GM12878 (cell line): Measurements from ENCODE around the gene CFAP97.

Experiments used
- ATF7 ChIP-seq: fragments of 450-650 bp; IDR thresholded peaks from 2 replicates; pipeline ENCODE4 v1.6.1; 2016; ENCODE audit warnings: low read depth, mild to moderate bottlenecking
- CBX5 ChIP-seq: sonication (generic); IDR thresholded peaks from 2 replicates; pipeline ENCODE4 v1.6.1; 2016; ENCODE audit warnings: low read depth, moderate library complexity, mild to moderate bottlenecking, inconsistent platforms
- CTCF ChIP-seq, 3 experiments: IDR thresholded peaks in 2 of 3; conservative IDR thresholded peaks in 1 of 3; 2 replicates each; pipeline ENCODE4 v1.5.1; 2011; ENCODE audit warnings: low read depth in 3 of 3, low read length in 3 of 3, mild to moderate bottlenecking in 3 of 3, control low read depth in 2 of 3, moderate library complexity in 2 of 3, inconsistent platforms in 1 of 3, mixed read lengths in 1 of 3; ENCODE audit not compliant: control insufficient read depth in 2 of 3, insufficient read depth in 1 of 3; ENCODE audit errors: extremely low read depth in 1 of 3
- ETV6 ChIP-seq, 2 experiments: fragments of 450-650 bp in 1 of 2; IDR thresholded peaks in 1 of 2; conservative IDR thresholded peaks in 1 of 2; 2 replicates each; pipeline ENCODE4 v1.6.1; 2014; ENCODE audit warnings: antibody characterized with exemption in 1 of 2, borderline replicate concordance in 1 of 2, low read depth in 1 of 2, mild to moderate bottlenecking in 1 of 2, moderate library complexity in 1 of 2
- FOXM1 ChIP-seq: IDR thresholded peaks from 2 replicates; pipeline ENCODE4 v1.6.1; 2012; ENCODE audit warnings: low read depth, mild to moderate bottlenecking, inconsistent platforms, low read length, moderate library complexity
- GABPA ChIP-seq: IDR thresholded peaks from 2 replicates; pipeline ENCODE4 v1.6.1; 2014; ENCODE audit warnings: antibody characterized with exemption, low read depth, mild to moderate bottlenecking, inconsistent platforms
- IKZF2 ChIP-seq, 2 experiments: fragments of 450-650 bp; IDR thresholded peaks; 2 replicates each; pipeline ENCODE4 v1.6.1; 2017; ENCODE audit warnings: mild to moderate bottlenecking in 2 of 2, moderate library complexity in 2 of 2
- KLF5 ChIP-seq: fragments of 450-650 bp; IDR thresholded peaks from 2 replicates; pipeline ENCODE4 v1.6.1; 2014; ENCODE audit warnings: mild to moderate bottlenecking; ENCODE audit not compliant: partially characterized antibody
- MAX ChIP-seq: IDR thresholded peaks from 2 replicates; pipeline ENCODE4 v1.6.1; 2012; ENCODE audit warnings: low read depth, low read length, improper control_type of control experiment
- POLR2A ChIP-seq: IDR thresholded peaks from 2 replicates; pipeline ENCODE4 v1.6.1; 2011; ENCODE audit warnings: low read depth, mild to moderate bottlenecking, low read length
- POLR2AphosphoS5 ChIP-seq: IDR thresholded peaks from 2 replicates; pipeline ENCODE4 v1.6.1; 2011; ENCODE audit warnings: mild to moderate bottlenecking, low read length, inconsistent platforms
- SMC3 ChIP-seq: IDR thresholded peaks from 2 replicates; pipeline ENCODE4 v1.6.1; 2011; ENCODE audit warnings: low read length, improper control_type of control experiment, borderline replicate concordance
- ZNF274 ChIP-seq: IDR thresholded peaks from one replicate; pipeline ENCODE4 v1.8.0; 2011; ENCODE audit not compliant: insufficient read length, insufficient read depth

- TF ChIP-seq ZNF274 (no peak), POLR2A (no peak), ATF7 (no peak), SMC3 (no peak), FOXM1 (no peak), ETV6 (conservative IDR thresholded peaks at IDR 0.05 in 1 of 2, IDR thresholded peaks at IDR 0.05 in 1 of 2; ENCODE audit: borderline replicate concordance in 1 of 2, low read depth in 1 of 2) (no peak), KLF5 (no peak), POLR2AphosphoS5 (no peak), GABPA (no peak), MAX (no peak), IKZF2 (IDR thresholded peaks at IDR 0.05) (no peak), CTCF (IDR thresholded peaks at IDR 0.05 in 2 of 3, conservative IDR thresholded peaks at IDR 0.05 in 1 of 3; ENCODE audit: control insufficient read depth in 2 of 3, extremely low read depth in 1 of 3, insufficient read depth in 1 of 3, low read depth in 3 of 3, low read length in 3 of 3) (no peak), CBX5 (no peak)
Measured at GRCh38 chr4:185194924-185195888, 8.6 kb downstream of the CFAP97 start.
